HG02840 (cell line): ENCODE results near the gene UGT1A6.

Experiments used
- ATAC-seq: cut with Tn5 transposase; IDR thresholded peaks from one replicate; pipeline ENCODE4 v1.9.1; 2021; ENCODE audit warnings: mild to moderate bottlenecking, moderate library complexity, moderate number of reproducible peaks; ENCODE audit not compliant: unreplicated experiment, low FRiP score

The UGT1A6 gene

DNA sequence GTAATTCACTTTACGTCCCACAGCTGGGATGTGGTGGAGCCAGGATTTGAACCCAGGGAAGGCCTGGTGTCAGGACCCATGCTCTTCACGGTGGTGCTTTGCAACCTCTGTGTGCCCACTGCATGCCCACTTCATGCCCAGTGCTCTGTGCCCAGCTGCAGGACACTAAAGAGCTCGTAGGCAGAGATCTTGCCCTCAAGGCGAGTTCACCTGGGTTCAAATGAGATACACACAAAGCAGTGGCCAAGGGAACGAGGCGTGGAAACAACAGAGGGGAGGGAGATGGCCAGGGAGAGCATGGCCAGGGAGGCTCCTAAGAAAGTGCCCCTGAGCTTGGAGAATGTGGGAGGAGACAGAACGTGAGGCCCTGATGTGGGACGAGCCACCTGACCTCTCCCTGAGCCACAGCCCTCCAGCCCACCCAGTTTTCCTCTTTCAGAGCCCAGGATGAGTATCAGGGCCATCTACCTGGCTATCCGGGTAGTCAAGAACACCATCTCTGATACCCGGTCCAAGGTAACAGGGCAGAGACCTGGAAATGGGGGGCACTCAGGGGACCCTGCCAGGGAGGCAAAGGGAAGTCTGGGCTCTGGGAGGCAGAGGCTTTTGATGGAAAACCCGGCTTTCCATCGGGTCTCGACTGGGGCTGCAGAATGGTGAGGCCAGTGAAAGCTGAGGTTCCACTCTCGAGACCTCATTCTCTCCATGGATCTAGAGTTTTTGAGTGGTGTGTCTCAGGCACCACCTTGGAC, 105.8 kb downstream of the UGT1A6 start:
- ATAC-seq = no peak

DNA sequence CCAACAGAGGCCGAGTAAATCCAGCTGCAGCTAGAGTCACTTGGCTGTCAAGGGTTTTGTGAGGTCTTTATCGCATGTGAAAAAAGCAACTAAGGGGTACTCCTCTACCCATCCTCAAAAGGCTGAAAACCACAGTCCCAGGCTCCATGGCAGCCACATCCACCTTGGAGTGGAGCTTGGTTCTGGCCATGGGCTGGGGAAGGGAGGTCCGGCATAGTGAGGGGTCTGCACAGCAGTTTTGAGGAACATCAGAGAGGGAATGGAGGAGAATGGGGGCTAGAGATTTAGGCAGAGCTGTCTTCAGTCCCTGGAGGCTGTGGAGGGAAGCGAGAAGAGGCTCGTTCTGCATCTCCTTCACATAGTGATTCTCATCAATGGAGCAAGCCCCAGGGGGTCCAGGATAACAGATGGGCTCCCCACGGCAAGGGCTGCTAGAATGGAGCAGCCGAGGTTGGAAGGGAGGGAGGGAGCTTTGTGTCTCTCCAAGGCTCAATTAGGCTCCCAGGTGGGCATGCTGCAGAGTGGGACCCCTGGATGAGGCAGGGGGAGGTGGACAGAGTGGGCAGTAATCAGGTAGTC, 106.5 kb downstream of the UGT1A6 start:
- ATAC-seq = no peak

DNA sequence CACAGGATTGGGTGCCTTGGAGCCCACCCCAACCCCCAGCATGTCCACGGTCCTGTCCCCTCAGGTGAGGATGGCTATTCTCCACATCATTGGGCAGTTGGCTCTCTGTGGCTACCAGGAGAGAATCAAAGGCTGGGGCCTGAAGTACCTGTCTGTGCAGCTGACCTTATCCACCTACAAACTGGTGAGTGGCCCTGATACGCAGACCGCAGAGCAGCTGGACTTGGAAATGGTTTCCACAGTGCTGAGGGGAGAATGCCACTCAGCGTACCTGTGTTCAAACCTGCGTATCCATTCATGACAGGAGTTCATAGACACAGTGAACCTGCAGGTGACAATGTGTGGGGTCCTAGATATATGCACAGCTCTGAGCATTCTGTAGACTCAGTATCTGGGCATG, 107.0 kb downstream of the UGT1A6 start:
- ATAC-seq = no peak

DNA sequence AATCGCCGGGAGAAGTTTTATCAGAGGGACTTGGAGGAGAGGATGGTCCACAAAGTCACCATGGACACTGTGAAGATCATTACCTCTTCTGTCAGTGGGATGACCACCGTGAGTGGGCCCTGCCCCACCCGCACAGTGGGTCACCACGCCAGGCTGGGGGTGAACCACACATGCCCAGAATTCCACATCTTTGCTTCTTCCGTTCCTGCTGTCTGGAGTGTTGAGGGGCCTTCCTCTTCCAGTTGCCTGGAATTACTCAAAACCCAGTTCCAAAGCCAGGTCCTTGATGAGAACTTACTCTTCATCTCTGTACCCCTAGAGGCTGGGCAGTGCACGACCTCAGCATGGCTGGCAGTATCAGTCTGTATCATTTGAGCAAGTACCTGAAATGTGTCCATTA, 107.5 kb downstream of the UGT1A6 start:
- no peak for ATAC-seq

DNA sequence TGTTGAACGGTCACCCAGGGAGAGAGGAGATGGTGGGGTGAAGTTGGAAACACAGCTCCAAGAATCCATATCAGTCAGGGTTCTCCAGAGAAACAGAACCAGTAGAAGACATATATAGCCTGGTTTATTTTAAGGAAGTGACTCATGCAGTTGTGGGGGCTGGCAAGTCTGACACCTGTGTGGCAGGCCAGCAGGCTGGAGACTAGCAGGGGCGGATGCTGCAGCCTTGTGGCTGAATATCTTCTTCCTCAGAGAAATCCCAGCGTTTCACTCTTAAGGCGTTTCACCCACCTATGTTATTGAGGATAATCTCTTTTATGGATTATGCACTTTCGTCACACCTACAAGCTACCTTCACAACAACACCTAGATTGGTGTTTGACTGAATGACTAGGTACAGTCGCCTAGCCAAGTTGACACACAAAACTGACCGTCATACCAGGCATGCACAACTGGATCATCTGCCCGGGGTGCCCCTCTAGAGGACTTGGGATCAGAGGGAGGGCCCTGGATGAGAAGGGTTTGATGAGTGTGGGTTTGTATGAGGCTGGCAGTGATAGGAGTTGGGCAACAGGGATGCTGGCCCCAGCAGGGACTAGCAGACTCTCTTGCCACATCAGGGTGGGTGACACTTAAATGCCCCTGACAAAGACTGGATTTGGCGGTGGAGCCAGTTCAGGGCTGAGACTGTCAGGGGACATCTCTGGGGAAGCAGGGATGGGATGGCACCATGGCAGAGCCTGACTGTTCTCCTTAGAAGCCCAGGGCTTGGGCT, 108.9 kb downstream of the UGT1A6 start:
- ATAC-seq = no peak

DNA sequence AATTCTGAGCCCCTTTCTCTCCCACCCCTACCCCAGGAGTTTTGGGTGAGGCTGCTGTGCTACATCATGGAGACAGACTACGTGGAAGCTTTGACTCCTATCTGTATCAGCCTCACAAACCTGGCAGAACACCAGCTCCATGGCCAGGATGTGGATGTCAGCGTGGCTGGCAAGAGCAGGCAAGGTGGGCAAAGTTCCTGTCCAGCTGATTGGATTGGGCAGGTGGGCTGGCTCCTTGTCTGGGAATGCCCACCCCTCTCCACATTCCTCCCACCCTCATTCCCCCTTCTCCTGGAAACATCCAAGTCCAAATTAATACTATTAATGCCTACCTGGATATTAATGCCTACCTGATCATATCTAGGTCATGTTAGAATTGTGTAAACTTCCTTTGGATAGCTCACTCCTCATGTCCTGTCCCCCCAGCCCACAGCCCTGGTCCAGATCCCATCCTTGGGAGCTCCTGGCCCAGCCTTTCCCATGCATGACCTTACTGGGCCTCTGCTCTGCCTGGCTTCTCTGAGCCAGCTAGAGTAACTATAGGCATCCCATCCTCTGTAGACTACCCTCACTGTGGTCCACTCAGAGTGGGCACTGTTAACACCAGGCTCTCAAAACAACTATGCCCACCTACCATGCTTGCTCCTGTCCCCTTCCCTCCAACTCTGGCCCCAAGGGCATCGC, 109.6 kb downstream of the UGT1A6 start:
- no peak for ATAC-seq

DNA sequence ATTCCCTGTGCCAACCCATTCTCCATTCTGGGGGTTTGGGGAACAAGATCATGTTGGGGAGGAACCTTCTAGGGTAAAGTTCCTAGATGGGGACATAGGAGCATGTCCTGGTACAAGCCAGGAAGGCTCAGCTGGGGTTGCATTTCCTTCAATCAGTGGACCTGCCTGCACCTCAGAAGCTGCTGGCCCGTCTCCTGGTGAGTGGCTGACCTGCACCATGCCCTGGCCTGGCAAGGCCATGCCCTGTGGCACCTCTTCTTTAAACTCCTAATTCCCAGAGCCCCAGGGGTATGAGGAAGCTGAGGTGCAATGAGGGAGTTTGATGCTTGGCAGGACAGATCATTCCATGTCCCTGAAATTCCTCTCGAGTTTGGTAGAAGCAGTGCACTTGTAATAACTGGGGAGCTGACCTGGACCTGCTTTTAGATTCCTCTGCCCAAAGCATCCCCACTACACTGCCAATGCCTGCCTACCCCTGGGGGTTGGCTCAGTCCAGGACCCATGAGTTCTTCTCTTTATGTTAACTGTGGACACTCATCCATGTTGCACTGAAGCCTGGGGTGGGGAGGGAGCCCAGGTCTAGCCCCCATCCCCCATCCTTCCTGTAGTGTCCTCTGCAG, 110.7 kb downstream of the UGT1A6 start:
- ATAC-seq = no peak

DNA sequence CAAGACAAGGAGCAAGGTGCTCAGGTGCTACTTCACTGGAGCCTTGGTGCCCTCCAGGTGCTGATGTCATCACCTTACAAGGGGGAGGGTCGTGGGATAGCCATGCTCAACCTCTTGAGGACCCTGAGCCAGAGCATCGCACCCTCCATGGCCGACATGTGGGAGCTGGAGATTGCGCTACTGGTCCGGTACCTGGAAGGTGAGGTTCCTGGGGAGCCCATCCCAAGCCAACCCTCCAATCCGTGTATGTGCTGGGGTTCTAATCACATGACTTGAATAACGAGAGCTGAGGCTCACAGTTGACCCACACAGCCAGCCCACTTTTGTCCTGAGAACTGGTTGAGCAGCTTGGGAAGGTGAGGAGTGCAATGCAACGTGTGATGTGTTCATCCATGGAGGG, 111.3 kb downstream of the UGT1A6 start:
- no peak for ATAC-seq

DNA sequence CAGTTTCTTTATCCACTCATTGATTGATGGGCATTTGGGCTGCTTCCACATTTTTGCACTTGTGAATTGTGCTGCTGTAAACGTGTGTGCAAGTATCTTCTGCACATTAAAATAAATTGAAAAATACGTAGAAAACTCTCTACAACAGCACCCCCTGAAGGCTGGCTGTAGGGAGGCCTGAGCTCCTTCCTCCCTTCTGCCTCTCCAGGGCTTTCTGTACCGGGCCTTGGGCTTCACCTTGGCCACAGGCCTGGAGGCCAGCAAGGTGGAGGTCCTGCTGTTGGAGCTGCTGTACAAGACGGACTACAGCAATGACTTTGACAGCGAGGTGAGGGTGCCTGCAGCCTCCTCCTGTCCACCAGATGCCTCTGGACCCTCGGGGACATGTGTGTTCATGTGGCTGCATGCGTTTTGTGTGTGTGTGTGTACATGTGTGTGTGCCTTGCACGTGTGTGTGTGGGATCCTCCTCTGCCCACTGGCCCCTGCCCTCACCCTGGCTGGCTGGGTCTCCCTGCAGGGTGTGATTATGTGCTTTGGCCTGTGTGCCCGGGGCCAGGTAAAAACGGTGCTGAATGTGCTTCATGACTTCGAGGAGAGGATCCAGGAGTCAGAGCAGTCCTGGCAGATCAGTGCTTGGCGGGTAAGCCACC, 114.7 kb downstream of the UGT1A6 start:
- ATAC-seq = no peak

DNA sequence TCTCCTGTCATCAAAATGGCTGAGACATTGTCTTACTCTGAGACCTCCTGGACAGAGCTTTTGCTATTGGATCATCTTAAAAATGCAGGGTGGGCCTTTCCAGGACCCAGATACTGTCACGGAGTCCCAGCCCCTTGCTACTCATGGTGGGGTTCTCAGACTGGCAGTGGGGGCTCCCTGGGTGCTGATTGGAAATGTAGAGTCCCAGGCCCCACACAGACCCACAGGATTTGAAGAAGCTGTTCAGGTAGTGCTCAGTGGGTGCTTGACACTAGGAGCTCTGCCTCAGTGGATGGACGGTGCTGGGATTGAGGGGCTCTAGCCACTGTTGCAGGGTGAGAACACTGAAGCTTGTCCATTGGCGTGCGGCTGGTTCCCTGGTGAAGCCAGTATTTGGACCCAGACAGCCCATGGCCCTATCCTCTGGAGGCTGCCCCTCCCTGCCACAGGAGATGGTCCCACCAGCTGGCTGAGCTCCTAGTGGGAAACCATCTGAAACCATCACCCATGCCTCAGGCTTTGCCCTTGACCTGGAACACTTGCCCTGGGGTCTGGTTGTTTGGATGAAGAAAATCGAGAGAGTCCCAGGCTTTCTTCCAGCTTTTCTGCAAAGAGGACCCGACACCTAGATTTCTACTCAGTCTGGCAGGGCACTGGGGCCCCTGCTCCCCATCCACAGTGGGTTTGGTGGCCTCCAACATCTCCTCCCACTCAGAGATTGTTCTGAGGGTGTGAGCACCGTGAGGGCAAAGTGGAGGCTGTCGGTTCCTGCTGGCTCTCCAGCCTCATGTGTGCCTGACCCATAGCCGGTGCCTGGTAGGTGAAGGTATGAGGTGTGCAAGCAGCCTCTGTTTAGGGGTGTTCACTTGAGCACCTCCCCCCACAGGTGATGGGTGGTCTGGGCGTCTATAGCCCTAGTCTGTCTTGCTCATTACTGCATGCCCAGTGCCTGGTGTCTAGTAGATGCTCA, 115.6 kb downstream of the UGT1A6 start:
- ATAC-seq = no peak

DNA sequence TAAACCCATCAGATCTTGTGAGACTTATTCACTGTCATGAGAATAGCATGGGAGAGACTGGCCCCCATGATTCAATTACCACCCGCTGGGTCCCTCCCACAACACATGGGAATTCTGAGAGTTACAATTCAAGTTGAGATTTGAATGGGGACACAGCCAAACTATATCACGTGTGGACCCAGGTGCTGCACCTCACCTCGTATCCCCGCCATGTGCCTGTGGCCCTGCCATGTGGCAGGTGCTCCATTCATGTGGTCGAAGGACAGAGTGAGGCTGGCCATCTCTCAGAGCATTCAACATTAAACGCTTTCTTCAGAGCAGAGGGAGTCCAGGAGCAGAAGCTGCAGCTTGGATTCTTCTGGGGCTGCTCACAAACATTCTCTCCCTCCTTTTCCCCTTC, 117.7 kb downstream of the UGT1A6 start:
- no peak for ATAC-seq

DNA sequence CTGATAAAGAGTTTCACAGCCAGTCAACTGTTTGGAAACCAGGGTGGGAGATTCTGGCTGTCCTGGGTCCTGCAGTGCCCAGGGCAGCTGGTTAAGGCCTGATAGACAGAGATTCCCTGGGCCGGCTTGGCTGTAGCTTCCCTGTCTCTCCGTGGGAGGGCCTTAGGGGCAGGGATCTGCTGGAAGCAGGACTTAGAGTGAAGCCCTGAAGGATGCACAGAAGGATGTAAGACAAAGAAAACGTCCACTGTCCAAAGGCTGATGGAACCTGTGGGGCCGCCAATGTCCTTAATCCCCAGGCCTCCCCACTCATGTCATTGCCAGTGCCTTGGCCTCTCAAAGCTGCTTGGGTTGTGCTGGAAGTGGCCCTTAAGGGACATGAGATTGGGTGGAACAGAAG, 118.4 kb downstream of the UGT1A6 start:
- ATAC-seq = no peak

DNA sequence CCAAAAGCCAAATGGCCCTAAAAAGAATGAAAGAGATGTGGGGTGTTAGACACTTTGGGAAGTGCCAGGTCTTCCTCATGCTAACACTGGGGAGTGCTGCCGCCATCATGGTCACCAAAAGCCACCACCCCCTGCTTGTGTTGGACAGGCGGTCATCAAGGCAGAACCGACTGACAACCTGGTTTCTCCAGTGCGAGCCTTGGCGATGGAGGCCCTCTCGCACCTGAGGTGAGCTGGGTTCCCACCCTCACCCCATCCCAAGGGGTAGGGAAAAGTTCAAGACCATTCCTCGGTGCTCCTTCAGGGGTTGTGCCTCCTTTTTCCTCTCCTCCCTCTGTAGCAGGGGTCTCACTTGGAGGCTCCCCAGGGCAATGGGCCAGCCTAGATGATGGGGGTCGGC, 119.0 kb downstream of the UGT1A6 start:
- no peak for ATAC-seq

DNA sequence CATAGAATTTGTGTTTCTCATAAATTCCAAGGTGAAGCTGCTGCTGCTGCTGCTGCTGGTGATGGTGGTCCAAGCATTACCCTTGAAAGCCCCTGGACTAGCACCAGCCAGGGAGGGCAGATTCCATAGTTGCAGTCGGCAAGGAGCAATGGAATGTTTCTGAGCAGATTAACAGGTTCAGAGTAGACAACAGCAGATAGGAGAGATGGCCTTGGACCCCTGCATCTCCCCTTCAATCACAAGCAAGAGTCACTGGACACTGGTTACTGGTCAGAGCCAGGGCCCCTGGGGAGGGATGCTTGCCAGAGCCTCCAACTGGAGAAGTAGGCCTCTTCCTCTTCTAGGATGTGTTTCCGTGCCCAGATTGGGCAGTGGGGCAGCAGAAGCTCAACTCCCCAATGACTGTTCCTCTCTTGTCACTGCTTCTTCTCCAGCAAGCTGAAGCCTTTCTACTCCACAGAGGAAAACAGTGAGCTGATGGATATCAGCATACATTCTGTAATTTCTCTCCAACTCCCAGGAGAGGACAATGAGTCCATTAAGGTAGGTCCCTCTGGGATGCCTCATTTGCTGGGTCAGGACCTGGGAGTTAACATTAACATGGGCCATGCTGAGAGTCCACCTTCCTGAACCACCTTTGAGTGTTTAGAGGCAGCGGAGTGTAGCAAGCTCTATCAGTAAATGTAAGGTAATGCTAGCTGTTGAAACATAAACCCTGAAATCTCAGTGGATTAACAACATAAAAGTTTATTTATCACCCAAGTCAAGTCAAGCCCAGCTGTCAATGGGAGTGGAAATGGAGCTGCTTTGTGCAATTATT, 120.8 kb downstream of the UGT1A6 start:
- ATAC-seq = no peak

DNA sequence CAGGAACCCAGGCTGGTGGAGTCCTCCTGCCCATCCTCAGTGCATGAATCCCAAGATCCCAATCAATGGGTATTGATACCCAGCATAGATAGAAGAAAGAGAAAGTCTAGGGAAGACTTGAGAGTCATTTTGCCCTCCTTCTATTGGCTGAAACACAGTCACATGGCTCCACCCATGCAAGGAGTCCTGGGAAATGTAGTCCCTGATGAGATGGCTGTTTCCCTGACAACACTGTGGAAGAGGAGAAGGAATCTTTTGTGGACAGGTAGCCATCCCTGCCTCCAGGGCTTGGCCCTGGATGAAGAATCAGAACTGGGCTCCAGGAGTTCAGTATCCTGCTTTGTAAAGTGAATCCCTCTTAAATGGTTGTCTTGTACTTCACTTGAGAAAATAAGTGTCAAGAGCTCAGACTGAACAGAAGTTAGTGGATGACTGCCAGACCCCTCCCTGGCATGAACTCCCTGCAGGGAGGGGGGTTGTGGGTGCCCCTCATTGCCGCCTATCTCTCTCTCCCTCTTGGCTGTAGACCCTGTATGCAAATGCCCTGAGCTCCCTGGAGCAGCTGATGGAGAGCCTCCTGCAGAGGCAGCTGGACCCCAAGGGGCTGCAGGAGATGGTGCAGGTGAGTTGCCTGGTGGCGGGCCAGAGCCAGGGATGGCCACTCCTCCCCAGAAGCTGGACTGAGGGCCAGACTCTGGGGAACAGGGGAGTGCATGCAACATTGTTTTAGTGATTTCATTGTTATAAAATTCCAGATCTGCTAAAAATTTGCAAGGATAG, 121.6 kb downstream of the UGT1A6 start:
- no peak for ATAC-seq

DNA sequence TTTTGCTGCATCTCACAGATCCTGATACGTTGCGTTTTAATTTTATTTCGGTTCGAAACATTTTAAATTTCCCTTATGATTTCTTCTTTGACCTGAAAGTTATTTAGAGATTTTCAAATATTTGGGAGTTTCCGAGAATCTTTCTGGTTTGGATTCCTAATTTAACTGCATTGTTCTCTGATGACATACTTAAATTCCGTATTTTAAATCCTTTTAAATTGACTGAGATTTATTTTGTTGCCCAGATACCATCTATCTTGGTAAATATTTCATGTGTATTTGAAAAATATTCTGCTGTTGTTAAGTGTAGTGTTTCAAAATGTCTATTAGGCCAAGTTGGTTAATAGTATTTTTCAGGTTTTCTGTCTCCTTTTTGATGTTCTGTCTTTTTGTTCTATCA, 123.2 kb downstream of the UGT1A6 start:
- no peak for ATAC-seq

DNA sequence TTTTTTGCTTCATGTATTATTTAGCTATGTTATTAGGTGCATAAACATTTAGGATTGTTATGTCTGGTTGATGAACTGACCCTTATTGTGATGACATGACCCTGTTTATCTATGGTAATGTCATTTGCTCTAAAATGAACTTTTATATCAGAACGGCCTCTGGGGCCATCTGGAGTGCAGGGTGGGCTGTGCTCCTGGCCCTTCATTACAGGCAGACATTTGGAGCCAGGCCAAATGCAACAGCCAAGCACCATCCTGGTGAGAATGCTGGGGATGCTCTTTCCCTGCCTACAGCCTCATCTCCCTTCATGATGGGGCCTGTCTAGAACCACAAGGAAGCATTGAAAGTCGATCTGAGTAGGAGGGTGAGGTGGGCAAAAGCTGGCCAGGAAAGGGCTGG, 123.6 kb downstream of the UGT1A6 start:
- no peak for ATAC-seq

DNA sequence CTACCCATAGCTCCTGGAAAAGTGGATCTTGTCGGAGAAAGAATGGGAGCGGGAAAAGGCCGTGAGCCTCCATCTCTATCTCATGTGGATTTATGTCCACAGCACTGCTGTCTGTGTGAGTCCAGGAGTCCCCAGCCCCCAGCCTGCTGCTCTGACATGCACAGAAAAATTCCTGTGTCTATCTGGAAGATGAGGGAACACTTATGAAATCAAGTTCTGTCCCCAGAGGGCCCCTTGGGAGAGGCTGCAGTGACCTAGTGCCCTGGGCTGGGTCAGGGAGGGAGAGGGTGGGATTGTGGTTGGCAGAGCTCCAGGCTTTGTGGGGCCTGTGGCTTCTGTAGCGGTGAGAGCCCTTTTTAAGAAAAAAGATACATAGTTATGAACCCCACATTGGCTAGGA, 124.1 kb downstream of the UGT1A6 start:
- ATAC-seq = no peak
